ENCODE results near the gene HOATZ.

DNA sequence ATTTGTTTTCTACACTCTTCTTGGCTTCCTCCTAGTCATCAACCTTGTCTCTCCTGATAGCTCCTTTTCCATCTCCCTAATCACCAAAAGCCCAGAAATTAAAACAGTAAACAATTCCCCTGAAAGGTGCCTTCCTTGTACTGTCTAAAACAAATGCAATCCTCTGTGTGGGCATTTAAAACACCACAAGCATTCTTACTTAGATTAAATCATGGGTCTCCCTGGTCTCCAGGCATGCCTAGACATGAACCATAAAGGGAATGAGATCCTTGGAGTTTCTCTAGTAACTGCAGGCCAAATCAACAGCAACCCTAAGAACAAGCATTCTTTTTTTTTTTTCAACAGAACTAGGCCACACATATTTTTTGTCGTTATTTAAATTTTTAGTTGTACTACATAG is 4.3 kb upstream of the HOATZ start:
- no peak for TF ChIP-seq FOXK2 (IDR thresholded peaks at IDR 0.05)
- TF ChIP-seq, protein P1, sequence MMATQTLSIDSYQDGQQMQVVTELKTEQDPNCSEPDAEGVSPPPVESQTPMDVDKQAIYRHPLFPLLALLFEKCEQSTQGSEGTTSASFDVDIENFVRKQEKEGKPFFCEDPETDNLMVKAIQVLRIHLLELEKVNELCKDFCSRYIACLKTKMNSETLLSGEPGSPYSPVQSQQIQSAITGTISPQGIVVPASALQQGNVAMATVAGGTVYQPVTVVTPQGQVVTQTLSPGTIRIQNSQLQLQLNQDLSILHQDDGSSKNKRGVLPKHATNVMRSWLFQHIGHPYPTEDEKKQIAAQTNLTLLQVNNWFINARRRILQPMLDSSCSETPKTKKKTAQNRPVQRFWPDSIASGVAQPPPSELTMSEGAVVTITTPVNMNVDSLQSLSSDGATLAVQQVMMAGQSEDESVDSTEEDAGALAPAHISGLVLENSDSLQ (IDR thresholded peaks at IDR 0.05), result no peak

Data from HEK293T (cell line).